Measurements from ENCODE around the gene PHYH.
"Not testable (repeated sequence)": the region's sequence is repeated elsewhere in the genome, so short reads cannot be mapped to it uniquely, and the experiment has no call there.

The PHYH gene

GRCh38 chr10:13270877-13271551, 28.9 kb downstream of the PHYH start:
- DNase-seq, result no peak

- DNase-seq, result no peak
Measured at GRCh38 chr10:13268841-13269240, 31.0 kb downstream of the PHYH start.

- DNase-seq, result no peak
Measured at GRCh38 chr10:13268310-13268709, 31.6 kb downstream of the PHYH start.

DNA sequence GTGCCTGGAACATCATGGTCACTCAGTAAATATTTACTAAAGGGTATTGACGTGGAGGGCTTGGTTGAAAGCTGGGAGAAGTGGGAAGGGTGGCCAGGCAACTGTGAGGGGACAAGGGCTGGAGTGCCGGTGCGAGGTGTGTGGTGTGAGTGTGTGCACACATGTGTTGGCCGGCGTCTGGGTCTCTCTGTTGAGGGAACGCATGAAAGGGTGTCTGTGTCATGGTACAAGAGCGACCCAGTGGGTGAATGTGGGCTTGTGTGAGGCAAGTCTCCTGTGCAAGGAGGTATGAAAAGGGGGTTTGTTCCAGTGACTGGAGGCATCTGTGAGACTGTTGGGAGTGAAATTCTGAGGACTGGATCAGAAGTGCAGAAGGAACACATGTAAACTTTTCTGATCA, 36.3 kb downstream of the PHYH start:
- no peak for DNase-seq

DNA sequence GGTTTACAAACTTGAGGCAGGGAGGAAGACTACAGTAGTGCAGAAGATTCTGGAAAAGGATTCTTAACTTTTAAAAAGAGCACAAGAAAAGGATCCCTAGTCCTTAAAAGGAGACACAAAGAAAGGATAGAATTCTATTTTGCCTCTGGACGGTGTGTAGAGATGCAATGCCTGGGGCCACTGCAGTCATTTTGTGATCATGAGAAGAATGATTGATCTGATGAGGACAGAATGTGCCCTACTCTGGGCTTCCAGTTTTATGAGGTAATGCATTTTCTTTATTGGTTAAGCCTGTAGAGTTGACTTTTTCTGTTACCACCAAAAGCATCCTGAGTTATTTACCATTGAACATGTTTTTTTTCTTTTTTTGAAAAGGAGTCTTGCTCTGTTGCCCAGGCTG, 37.4 kb downstream of the PHYH start:
- no peak for DNase-seq

GRCh38 chr10:13257621-13258140, 42.2 kb downstream of the PHYH start:
- no peak for DNase-seq

GRCh38 chr10:13256627-13257026, 43.2 kb downstream of the PHYH start:
- no peak for DNase-seq

DNA sequence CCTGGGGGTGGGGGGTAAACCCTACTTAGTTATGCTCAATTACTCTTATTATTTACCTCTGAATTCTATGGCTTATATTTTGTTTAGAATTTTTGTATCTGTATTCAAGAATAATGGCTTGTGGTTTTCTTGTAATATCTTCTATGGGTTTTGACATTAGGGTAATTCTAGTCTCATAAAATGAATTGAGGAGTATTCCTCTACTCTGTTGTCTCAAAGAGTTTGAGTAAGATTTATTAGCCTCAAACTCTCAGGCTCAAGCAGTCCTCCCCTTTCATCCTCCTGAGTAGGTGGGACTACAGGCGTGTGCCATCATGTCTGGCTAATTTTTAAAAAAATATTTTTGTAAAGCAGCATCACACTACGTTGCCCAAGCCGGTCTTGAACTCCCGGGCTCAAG, 46.1 kb downstream of the PHYH start:
- DNase-seq, result no peak

GRCh38 chr10:13247784-13248183, 52.1 kb downstream of the PHYH start:
- DNase-seq, result no peak

- no peak for DNase-seq
Measured at GRCh38 chr10:13247246-13247645, 52.6 kb downstream of the PHYH start.

GRCh38 chr10:13242260-13242659, 57.6 kb downstream of the PHYH start:
- not testable (repeated sequence) for DNase-seq

- DNase-seq, result no peak
Measured at GRCh38 chr10:13241613-13242012, 58.3 kb downstream of the PHYH start.

- peak; percentile 8 for DNase-seq
Measured at GRCh38 chr10:13239923-13240322, 59.9 kb downstream of the PHYH start.

DNA sequence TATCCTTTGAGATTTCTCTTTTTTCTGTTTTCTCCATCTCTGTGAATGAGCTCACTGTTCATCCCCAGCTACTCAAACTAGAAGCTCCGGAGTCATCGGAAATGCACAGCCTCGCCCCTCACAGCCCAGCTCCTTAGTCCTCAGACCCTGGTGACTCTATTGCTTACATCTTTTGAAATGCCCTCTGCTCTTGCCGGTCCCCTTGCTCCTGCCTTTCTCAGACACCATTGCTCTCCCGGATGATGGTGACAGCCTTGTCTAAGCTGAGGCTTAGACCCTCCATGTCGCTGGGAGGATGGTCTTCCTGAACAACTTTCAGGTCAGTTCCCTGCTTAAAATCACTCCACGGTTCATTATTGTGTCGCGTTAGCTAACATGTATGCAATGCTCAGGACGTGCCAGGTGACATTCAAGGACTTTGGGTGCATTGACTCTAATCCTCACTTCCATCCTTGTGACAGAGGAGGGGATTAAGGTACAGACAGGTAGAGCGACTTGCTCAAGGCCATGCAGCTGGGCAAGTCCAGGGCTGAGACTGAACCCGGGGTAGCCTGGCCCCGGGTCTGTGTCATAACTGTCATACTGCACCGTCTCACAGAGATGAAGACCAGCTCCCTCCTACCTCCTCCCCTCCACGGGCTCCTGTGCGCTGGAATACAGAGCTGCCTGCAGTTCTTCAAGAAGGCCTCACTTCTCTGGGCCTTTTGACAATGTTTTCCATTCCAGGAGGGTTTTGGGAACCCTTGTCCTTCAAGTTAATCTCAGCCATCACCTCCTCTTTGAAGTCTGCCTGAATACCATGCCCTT, 61.4 kb downstream of the PHYH start:
- peak; percentile 58 for DNase-seq

DNA sequence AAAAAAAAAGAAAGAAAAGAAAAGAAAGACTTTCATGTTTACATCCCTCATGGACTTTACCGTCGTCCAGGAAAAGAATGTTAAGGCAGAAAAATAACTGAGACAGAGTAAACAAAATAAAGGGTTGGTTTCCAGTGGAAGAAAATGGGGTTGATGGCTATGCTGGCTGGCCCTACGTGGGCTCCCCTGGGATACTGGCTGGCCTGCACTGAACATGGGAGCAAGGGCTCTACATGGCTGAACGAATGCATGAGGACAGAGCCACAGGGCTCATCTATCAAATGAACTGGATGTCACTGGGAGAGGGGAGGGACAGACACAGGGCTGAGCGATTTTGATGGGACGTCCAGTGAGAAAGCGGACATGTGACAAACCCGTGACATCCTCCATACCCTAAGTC, 63.2 kb downstream of the PHYH start:
- DNase-seq, result no peak

GRCh38 chr10:13234736-13235135, 65.1 kb downstream of the PHYH start:
- peak; percentile 33 for DNase-seq

- DNase-seq, result peak; percentile 28
Measured at GRCh38 chr10:13234172-13234571, 65.7 kb downstream of the PHYH start, which contains the start of gene UCMA. UCMA (minus strand) TSS chr10:13234374; CDS start chr10:13234258, 116 bp downstream.

DNA sequence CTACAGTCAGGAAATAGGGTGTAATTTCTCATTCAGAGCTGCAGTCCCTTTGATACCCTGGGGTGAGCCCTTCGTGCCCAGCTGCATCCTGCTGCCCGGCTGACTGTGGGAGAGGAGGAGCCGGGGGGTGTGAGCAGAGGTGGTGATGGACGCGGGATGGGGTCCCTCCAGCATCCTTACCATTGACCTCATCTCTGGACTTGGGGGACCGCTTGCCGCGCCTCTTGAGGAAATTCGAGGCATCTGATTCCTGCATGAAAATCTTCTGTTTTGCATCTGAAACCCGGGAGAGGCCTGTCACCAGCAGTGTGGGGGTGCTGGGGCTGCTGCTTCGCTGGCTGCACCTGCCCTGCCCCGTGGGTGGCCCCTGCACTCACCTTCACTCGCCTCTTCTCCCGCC, 66.5 kb downstream of the PHYH start:
- peak; percentile 54 for DNase-seq

- peak; percentile 48 for DNase-seq
Measured at GRCh38 chr10:13231808-13232207, 68.1 kb downstream of the PHYH start.

- DNase-seq, result peak; percentile 41
Measured at GRCh38 chr10:13231190-13231589, 68.7 kb downstream of the PHYH start.
